IMR-90 (cell line): ENCODE results near the gene PLA2G3. TPM values are rescaled to one million over a fixed set of nuclear protein-coding genes. Genes with fewer than 3 reads are reported as not detected.

Source experiments
- ATAC-seq: fragments of 200-7000 bp; cut with Tn5 transposase; 2 replicates; pipeline ENCODE4 v1.9.1; 2020; ENCODE audit warnings: low read depth, mild to moderate bottlenecking, moderate library complexity
- BruUV-seq: library from RNA; stranded (reverse); fragments of 400-500 nt; replicated peaks from 2 replicates; lab custom pipeline; 2021; lab: Mats Ljungman, UMichigan
- CTCF ChIA-PET: fragments of 300-600 bp; formaldehyde crosslinking; extraction: SDS; loops from one replicate; lab custom pipeline; 2021; ENCODE audit warnings: antibody characterized with exemption; lab: Yijun Ruan, JAX
- POLR2A ChIA-PET: fragments of 300-600 bp; sonication (Branson Sonifier 250); formaldehyde crosslinking; loops from one replicate; lab custom pipeline; 2022; ENCODE audit warnings: antibody characterized with exemption; ENCODE audit not compliant: unreplicated experiment; lab: Charles Lee
- DNase-seq: peaks from one replicate; pipeline ENCODE4 v3.0.0; 2013
- H2AFZ ChIP-seq: replicated peaks from 2 replicates; pipeline ENCODE3; 2013; ENCODE audit warnings: low read length, mild to moderate bottlenecking; ENCODE audit not compliant: poor library complexity
- H2AK5ac ChIP-seq: 2 replicates; pipeline ENCODE4 v1.6.1; 2013; ENCODE audit warnings: low read depth, low read length, inconsistent platforms
- H2AK9ac ChIP-seq: replicated peaks from 2 replicates; pipeline ENCODE3; 2013; ENCODE audit warnings: mild to moderate bottlenecking, low read depth, low read length, moderate library complexity; ENCODE audit not compliant: poor library complexity
- H2BK120ac ChIP-seq: 2 replicates; pipeline ENCODE4 v1.6.1; 2013; ENCODE audit warnings: low read depth, low read length, inconsistent platforms
- H2BK15ac ChIP-seq: 3 replicates; pipeline ENCODE4 v1.6.1; 2013; ENCODE audit warnings: low read depth, low read length, inconsistent platforms
- H2BK20ac ChIP-seq: 2 replicates; pipeline ENCODE4 v1.6.1; 2013; ENCODE audit warnings: low read depth, mild to moderate bottlenecking, inconsistent platforms, low read length, moderate library complexity
- H2BK5ac ChIP-seq: 2 replicates; pipeline ENCODE4 v1.6.1; 2013; ENCODE audit warnings: mild to moderate bottlenecking, low read depth, low read length, inconsistent platforms; ENCODE audit not compliant: poor library complexity, severe bottlenecking
- H3K14ac ChIP-seq: replicated peaks from 2 replicates; pipeline ENCODE4 v1.6.1; 2013; ENCODE audit warnings: low read depth, low read length, inconsistent platforms
- H3K18ac ChIP-seq: 2 replicates; pipeline ENCODE4 v1.6.1; 2013; ENCODE audit warnings: low read depth, low read length, control low read depth
- H3K23ac ChIP-seq: 2 replicates; pipeline ENCODE4 v1.6.1; 2013; ENCODE audit warnings: low read depth, low read length, inconsistent platforms
- H3K27ac ChIP-seq: 2 replicates; pipeline ENCODE4 v1.5.1; 2013; ENCODE audit warnings: mild to moderate bottlenecking, control low read depth, low read length; ENCODE audit not compliant: insufficient read depth
- H3K27me3 ChIP-seq: 2 replicates; pipeline ENCODE4 v1.6.1; 2013; ENCODE audit warnings: low read length; ENCODE audit not compliant: control insufficient read depth, insufficient read depth
- H3K36me3 ChIP-seq: 2 replicates; pipeline ENCODE4 v1.6.1; 2013; ENCODE audit warnings: low read length, mixed read lengths; ENCODE audit not compliant: control insufficient read depth, insufficient read depth
- H3K4ac ChIP-seq: 2 replicates; pipeline ENCODE4 v1.6.1; 2013; ENCODE audit warnings: low read depth, low read length, inconsistent platforms
- H3K4me1 ChIP-seq: 2 replicates; pipeline ENCODE4 v1.6.1; 2013; ENCODE audit warnings: low read length, mixed read lengths; ENCODE audit not compliant: control insufficient read depth, insufficient read depth
- H3K4me2 ChIP-seq: 2 replicates; pipeline ENCODE4 v1.6.1; 2013; ENCODE audit warnings: low read depth, mild to moderate bottlenecking, control low read depth, low read length, moderate library complexity
- H3K4me3 ChIP-seq: 2 replicates; pipeline ENCODE4 v1.5.1; 2013; ENCODE audit warnings: low read depth, mild to moderate bottlenecking, control low read depth, low read length, moderate library complexity; ENCODE audit not compliant: insufficient read depth
- H3K56ac ChIP-seq: 2 replicates; pipeline ENCODE4 v1.6.1; 2013; ENCODE audit warnings: low read length, inconsistent platforms; ENCODE audit not compliant: insufficient read depth; ENCODE audit errors: extremely low read depth
- H3K79me1 ChIP-seq, 2 experiments: 2 replicates each; pipeline ENCODE4 v1.6.1; 2013; ENCODE audit warnings: low read length in 2 of 2, inconsistent platforms in 1 of 2, low read depth in 1 of 2
- H3K9ac ChIP-seq: 2 replicates; pipeline ENCODE4 v1.6.1; 2013; ENCODE audit warnings: low read depth, low read length, control low read depth
- H3K9me1 ChIP-seq: 2 replicates; pipeline ENCODE4 v1.6.1; 2013; ENCODE audit warnings: low read length, inconsistent platforms; ENCODE audit not compliant: insufficient read depth
- H3K9me3 ChIP-seq: 2 replicates; pipeline ENCODE4 v1.6.1; 2013; ENCODE audit warnings: low read length; ENCODE audit not compliant: control insufficient read depth, insufficient read depth
- H4K20me1 ChIP-seq: 2 replicates; pipeline ENCODE4 v1.6.1; 2013; ENCODE audit warnings: low read length, inconsistent platforms; ENCODE audit not compliant: insufficient read depth
- H4K5ac ChIP-seq: 2 replicates; pipeline ENCODE4 v1.6.1; 2013; ENCODE audit warnings: mild to moderate bottlenecking, low read depth, low read length, control low read depth
- H4K8ac ChIP-seq, 2 experiments: 2 replicates each; pipeline ENCODE4 v1.6.1; 2013; ENCODE audit warnings: low read depth in 2 of 2, low read length in 2 of 2, control low read depth in 1 of 2, inconsistent platforms in 1 of 2
- H4K91ac ChIP-seq: 2 replicates; pipeline ENCODE4 v1.6.1; 2013; ENCODE audit warnings: low read depth, low read length, inconsistent platforms; ENCODE audit not compliant: insufficient read depth
- BHLHE40 ChIP-seq: fragments of 150-350 bp; IDR thresholded peaks from 2 replicates; pipeline ENCODE4 v1.6.1; 2016; ENCODE audit warnings: mild to moderate bottlenecking, low read depth, low read length
- CEBPB ChIP-seq: IDR thresholded peaks from 2 replicates; pipeline ENCODE4 v1.6.1; 2012; ENCODE audit warnings: low read depth, low read length, improper control_type of control experiment
- CHD1 ChIP-seq: IDR thresholded peaks from 2 replicates; pipeline ENCODE4 v1.6.1; 2012; ENCODE audit warnings: low read depth, low read length, improper control_type of control experiment
- ELK1 ChIP-seq: fragments of 150-350 bp; IDR thresholded peaks from 2 replicates; pipeline ENCODE4 v1.6.1; 2016; ENCODE audit warnings: low read depth, mild to moderate bottlenecking, low read length, moderate library complexity, borderline replicate concordance
- FOS ChIP-seq: fragments of 150-350 bp; IDR thresholded peaks from 2 replicates; pipeline ENCODE4 v1.6.1; 2016; ENCODE audit warnings: low read depth, low read length
- MAFK ChIP-seq: IDR thresholded peaks from 2 replicates; pipeline ENCODE4 v1.6.1; 2012; ENCODE audit warnings: low read depth, low read length, improper control_type of control experiment
- MAZ ChIP-seq: IDR thresholded peaks from 2 replicates; pipeline ENCODE4 v1.6.1; 2012; ENCODE audit warnings: low read depth, mild to moderate bottlenecking, low read length, improper control_type of control experiment, moderate library complexity, borderline replicate concordance
- MXI1 ChIP-seq: IDR thresholded peaks from 2 replicates; pipeline ENCODE4 v1.6.1; 2012; ENCODE audit warnings: low read depth, mild to moderate bottlenecking, low read length, moderate library complexity, borderline replicate concordance
- NFE2L2 ChIP-seq: fragments of 150-350 bp; IDR thresholded peaks from 2 replicates; pipeline ENCODE4 v1.6.1; 2016; ENCODE audit warnings: low read depth, mild to moderate bottlenecking, low read length
- POLR2A ChIP-seq: IDR thresholded peaks from 2 replicates; pipeline ENCODE4 v1.6.1; 2012; ENCODE audit warnings: mild to moderate bottlenecking, low read depth, low read length
- RAD21 ChIP-seq: IDR thresholded peaks from 2 replicates; pipeline ENCODE4 v1.6.1; 2012; ENCODE audit warnings: low read length, improper control_type of control experiment
- RCOR1 ChIP-seq: IDR thresholded peaks from 2 replicates; pipeline ENCODE4 v1.6.1; 2012; ENCODE audit warnings: mild to moderate bottlenecking, low read length, improper control_type of control experiment; ENCODE audit not compliant: insufficient replicate concordance
- RFX5 ChIP-seq: IDR thresholded peaks from 2 replicates; pipeline ENCODE4 v1.8.0; 2012; ENCODE audit warnings: low read depth, mild to moderate bottlenecking, low read length, moderate library complexity
- SMC3 ChIP-seq: fragments of 150-350 bp; IDR thresholded peaks from 2 replicates; pipeline ENCODE4 v1.6.1; 2016; ENCODE audit warnings: low read depth, mild to moderate bottlenecking, antibody characterized with exemption, low read length, moderate library complexity
- WGBS, 2 experiments: methylation state at CpG; one replicate each; pipeline versions ENCODE4 v1.1.5 to v1.1.7; 2013; ENCODE audit warnings: missing lambda C conversion rate in 2 of 2; ENCODE audit not compliant: insufficient read length in 1 of 2; ENCODE audit errors: extremely low coverage in 2 of 2; 5-methylcytosine and 5-hydroxymethylcytosine counted together
- dilution Hi-C: fragments of 300-500 bp; cut with HindIII; formaldehyde crosslinking; loops from one replicate; pipeline ENCODE4 v1.14.3; 2018; ENCODE audit warnings: low sequenced_read_pairs; ENCODE audit not compliant: unreplicated experiment
- in situ Hi-C: fragments of 300-500 bp; cut with MboI; formaldehyde crosslinking; loops from 3 replicates; pipeline ENCODE4 v1.14.3; 2019; ENCODE audit warnings: low sequenced_read_pairs, inconsistent platforms, mixed read lengths
- intact Hi-C: fragments of 100-400 bp; cut with micrococcal nuclease; formaldehyde crosslinking; loops from 2 replicates; pipeline ENCODE4 v1.10.0; 2022
- polyA plus RNA-seq, 3 experiments: library from polyadenylated mRNA; depleted of rRNA; stranded (reverse); fragments of >200 nt; gene quantifications; 2 replicates each; pipeline ENCODE4 v1.2.3, GENCODE V29; 2012; ENCODE audit warnings: low replicate concordance in 1 of 3
- total RNA-seq: library from RNA; depleted of rRNA; stranded (reverse); fragments of >200 nt; gene quantifications from 2 replicates; pipeline ENCODE4 v1.2.3, GENCODE V29; 2012
- TF ChIP-seq, protein P1 (sequence below): conservative IDR thresholded peaks from 2 replicates; pipeline ENCODE4 v1.5.1; 2012; ENCODE audit warnings: mild to moderate bottlenecking, low read depth, low read length, improper control_type of control experiment

PLA2G3 gene
- total and polyA plus RNA-seq, 2 of the 4 experiments (the other 2 are of a cell fraction) = under 0.01 to 0.12 TPM

DNA sequence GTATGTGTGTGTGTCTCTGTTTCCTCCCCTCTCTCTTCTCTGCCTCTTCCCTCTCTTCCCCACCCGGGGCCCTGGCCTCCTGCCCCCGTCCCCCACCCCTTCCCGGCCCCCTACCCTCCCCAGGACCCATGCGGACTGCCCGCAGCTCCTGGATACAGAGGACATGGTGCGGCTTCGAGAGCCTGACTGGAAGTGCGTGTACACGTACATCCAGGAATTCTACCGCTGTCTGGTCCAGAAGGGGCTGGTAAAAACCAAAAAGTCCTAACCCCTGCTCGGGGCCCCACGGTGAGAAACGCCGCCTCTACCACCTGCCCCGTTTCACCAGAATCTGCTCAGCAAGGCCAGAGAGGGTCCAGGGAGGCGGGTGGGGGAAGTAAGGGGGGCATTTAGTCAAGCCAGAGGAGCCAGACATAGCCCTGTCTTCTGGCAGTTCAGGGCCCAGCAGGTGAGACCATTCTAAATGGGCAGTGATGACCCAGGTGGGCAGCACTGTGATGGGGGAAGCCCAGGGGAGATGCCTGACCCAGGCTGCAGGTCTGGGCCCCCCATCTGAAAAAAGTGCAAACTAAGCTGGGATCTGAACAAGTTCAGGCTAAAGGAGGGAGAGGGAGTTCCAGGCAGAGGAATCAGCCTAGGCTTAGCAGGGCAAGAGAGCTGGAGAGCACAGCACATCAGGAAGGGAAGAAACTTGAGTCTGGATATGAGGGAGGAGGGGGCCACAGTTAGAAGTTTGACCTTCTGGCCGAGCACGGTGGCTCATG lies 39.4 kb downstream of the PLA2G3 start:
- H3K27me3 ChIP-seq = no peaks in the 10 kb centered on the region
- H3K18ac ChIP-seq = peak overlapping the region; percentile 12; the same call in 1 of the 2 replicates
- peak overlapping the region; percentile 74 for H3K4ac ChIP-seq
- H2BK20ac ChIP-seq = no peak overlapping the region
- no peak overlapping the region for H3K23ac ChIP-seq
- H3K9ac ChIP-seq = no peak overlapping the region
- ChIA-PET POLR2A (interaction anchor here (0.5 kb wide), 1 partner anchor 16 kb away, joined by 3 read pairs; no protein-coding TSS in a partner anchor), CTCF (interaction anchor here (0.6 kb wide), 1 partner anchor 285 kb away, joined by 3 read pairs; no protein-coding TSS in a partner anchor)
- WGBS, 2 experiments = 100% methylated on average over 4 of the region's 18 CpGs; no CpG with 5 or more reads in 1 of the 2 experiments
- no peak overlapping the region for H2AFZ ChIP-seq
- H3K9me3 ChIP-seq = no peaks in the 10 kb centered on the region
- peak overlapping the region; percentile 46; the same call in 1 of the 2 replicates for H3K27ac ChIP-seq
- H4K20me1 ChIP-seq = peaks cover 20% of the 10 kb centered on the region
- H3K4me2 ChIP-seq = no peak overlapping the region
- no peak overlapping the region for H3K4me3 ChIP-seq
- BruUV-seq = no TSS peak
- no peak overlapping the region for H2AK9ac ChIP-seq
- peak overlapping the region; percentile 19; the same call in 1 of the 2 replicates for H2BK120ac ChIP-seq
- H3K36me3 ChIP-seq = peaks cover 68% of the 10 kb centered on the region
- ATAC-seq (no peak), DNase-seq (no peak)
- 0 out of 2 replicates have a peak overlapping the region, but pooled peaks have one; percentile 19 for H3K14ac ChIP-seq
- 0 out of 2 replicates have a peak overlapping the region, but pooled peaks have one; percentile 6 for H4K5ac ChIP-seq
- peak overlapping the region; percentile 33 for H2AK5ac ChIP-seq
- peaks cover 25% of the 10 kb centered on the region for H3K9me1 ChIP-seq
- in situ Hi-C loops (no loop called here), dilution Hi-C loops (no loop called here), intact Hi-C loops (no loop called here)
- H3K4me1 ChIP-seq = peaks cover 51% of the 10 kb centered on the region
- peak overlapping the region; percentile 38; the same call in 1 of the 3 replicates for H2BK15ac ChIP-seq
- peak overlapping the region; percentile 53 to 74; a peak in 2 of 4 replicates for H4K8ac ChIP-seq
- H2BK5ac ChIP-seq = peak overlapping the region; percentile 47
- H4K91ac ChIP-seq = peak overlapping the region; percentile 63
- no peak overlapping the region for H3K56ac ChIP-seq
- peaks cover 11 to 65% of the 10 kb centered on the region in 2 experiments; a peak in 3 of 4 replicates for H3K79me1 ChIP-seq
- TF ChIP-seq, protein P1, sequence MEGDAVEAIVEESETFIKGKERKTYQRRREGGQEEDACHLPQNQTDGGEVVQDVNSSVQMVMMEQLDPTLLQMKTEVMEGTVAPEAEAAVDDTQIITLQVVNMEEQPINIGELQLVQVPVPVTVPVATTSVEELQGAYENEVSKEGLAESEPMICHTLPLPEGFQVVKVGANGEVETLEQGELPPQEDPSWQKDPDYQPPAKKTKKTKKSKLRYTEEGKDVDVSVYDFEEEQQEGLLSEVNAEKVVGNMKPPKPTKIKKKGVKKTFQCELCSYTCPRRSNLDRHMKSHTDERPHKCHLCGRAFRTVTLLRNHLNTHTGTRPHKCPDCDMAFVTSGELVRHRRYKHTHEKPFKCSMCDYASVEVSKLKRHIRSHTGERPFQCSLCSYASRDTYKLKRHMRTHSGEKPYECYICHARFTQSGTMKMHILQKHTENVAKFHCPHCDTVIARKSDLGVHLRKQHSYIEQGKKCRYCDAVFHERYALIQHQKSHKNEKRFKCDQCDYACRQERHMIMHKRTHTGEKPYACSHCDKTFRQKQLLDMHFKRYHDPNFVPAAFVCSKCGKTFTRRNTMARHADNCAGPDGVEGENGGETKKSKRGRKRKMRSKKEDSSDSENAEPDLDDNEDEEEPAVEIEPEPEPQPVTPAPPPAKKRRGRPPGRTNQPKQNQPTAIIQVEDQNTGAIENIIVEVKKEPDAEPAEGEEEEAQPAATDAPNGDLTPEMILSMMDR = no peak
- no peak for TF ChIP-seq MXI1
- TF ChIP-seq MAFK = no peak
- TF ChIP-seq RFX5 = no peak
- TF ChIP-seq FOS = no peak
- no peak for TF ChIP-seq MAZ
- TF ChIP-seq SMC3 = no peak
- TF ChIP-seq BHLHE40 = no peak
- TF ChIP-seq RCOR1 = no peak
- no peak for TF ChIP-seq CHD1
- TF ChIP-seq ELK1 = no peak
- TF ChIP-seq NFE2L2 = no peak
- no peak for TF ChIP-seq CEBPB
- TF ChIP-seq POLR2A = no peak
- no peak for TF ChIP-seq RAD21
